HG03378 (cell line): ENCODE data around the gene EIF4E1B.

ENCODE experiments used
- ATAC-seq: cut with Tn5 transposase; IDR thresholded peaks from one replicate; pipeline ENCODE4 v1.9.1; 2021; ENCODE audit warnings: mild to moderate bottlenecking, moderate library complexity; ENCODE audit not compliant: unreplicated experiment

Gene EIF4E1B

GRCh38 chr5:176679365-176680225, 49.1 kb downstream of the EIF4E1B start:
- no peak for ATAC-seq

- no peak for ATAC-seq
Observed at GRCh38 chr5:176680226-176680563, 49.7 kb downstream of the EIF4E1B start.

- ATAC-seq: no peak
Observed at GRCh38 chr5:176682016-176682531, 51.6 kb downstream of the EIF4E1B start.

GRCh38 chr5:176685010-176685409, 54.5 kb downstream of the EIF4E1B start:
- ATAC-seq: no peak

- ATAC-seq: no peak
Observed at GRCh38 chr5:176687247-176687646, 56.8 kb downstream of the EIF4E1B start.

GRCh38 chr5:176687881-176688280, 57.4 kb downstream of the EIF4E1B start:
- no peak for ATAC-seq

- ATAC-seq: no peak
Observed at GRCh38 chr5:176690911-176691310, 60.4 kb downstream of the EIF4E1B start.

- no peak for ATAC-seq
Observed at GRCh38 chr5:176691524-176691923, 61.0 kb downstream of the EIF4E1B start.

- no peak for ATAC-seq
Observed at GRCh38 chr5:176692326-176692725, 61.9 kb downstream of the EIF4E1B start.

- no peak for ATAC-seq
Observed at GRCh38 chr5:176692839-176693476, 62.5 kb downstream of the EIF4E1B start.

- no peak for ATAC-seq
Observed at GRCh38 chr5:176693477-176693851, 63.0 kb downstream of the EIF4E1B start.

GRCh38 chr5:176694146-176694545, 63.7 kb downstream of the EIF4E1B start:
- ATAC-seq: no peak

GRCh38 chr5:176694631-176695030, 64.2 kb downstream of the EIF4E1B start:
- ATAC-seq: no peak

GRCh38 chr5:176695073-176695472, 64.6 kb downstream of the EIF4E1B start:
- no peak for ATAC-seq
